Effector CD4-positive, alpha-beta T cell (primary cell): ENCODE results near the gene GABRG2.

Experiments used
- DNase-seq: peaks from one replicate; pipeline ENCODE4 v3.0.0-alpha.2; 2020

The GABRG2 gene

DNA sequence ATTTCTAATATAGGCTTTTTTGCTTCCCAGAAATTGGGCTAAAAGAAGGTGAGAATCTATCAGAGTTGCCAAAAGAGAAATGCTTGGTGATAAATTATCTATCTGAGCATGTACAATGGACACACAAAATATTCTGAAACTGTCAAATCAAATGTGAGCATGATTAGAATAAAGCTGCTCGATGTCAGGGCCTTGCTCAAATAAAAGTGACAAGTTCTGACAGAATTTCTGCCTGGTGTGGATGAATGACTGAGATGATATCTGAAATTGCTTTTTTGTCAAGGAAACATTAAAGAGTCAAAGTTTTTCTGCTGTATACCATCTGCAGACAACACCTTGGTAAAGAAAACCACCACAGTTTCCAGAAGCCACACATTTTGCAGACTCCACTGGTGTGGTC, 128.8 kb downstream of the GABRG2 start:
- DNase-seq, result no peak

DNA sequence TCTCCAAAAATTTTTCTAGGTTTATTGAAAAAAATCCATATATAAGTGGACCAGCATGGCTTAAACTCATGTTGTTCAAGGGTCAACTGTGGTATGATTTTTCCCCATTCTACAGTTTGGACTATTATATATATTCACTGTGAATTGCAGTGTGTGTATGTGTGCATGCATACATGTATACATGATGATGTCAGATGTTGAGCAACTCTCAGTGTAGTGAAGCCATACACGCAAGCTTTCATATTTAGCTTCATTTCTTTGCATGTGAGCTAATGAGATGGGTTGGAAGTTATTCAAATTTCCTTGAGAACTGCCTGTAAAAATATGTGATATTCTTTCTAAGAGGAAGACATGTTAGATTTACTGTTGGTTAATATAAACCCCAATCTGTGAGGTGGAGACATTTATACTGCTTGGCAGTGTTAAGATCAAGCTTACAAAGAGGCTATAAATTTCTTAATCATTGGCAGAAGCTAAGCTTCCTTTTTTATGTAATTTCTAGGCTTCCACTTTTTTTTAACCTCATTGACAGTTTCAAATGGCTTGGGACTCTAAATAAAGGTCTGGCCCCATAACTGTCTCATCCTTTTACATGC, 134.8 kb downstream of the GABRG2 start:
- no peak for DNase-seq
